ENCODE data around the gene HAUS3.
"Not testable (repeated sequence)": the region's sequence is repeated elsewhere in the genome, so short reads cannot be mapped to it uniquely, and the experiment has no call there.

HAUS3 gene

DNA sequence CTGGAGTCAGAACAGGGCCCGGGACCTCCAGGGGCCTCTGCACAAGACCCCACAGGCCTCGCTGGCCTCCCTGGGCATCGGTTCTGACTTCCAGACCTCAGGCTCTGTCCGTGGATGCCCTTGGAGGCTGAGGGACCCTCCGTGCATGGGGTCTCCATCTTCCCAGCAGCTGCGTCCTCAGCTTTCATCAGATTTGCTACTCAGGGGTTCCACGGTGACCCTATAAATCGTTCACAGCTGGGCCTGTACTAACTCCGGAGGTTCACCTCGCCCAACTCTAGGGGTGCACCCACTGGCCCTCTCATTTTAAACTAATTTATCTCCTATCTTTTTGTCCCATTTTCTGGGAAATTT is 33.1 kb upstream of the HAUS3 start:
- not testable (repeated sequence) for DNase-seq

DNA sequence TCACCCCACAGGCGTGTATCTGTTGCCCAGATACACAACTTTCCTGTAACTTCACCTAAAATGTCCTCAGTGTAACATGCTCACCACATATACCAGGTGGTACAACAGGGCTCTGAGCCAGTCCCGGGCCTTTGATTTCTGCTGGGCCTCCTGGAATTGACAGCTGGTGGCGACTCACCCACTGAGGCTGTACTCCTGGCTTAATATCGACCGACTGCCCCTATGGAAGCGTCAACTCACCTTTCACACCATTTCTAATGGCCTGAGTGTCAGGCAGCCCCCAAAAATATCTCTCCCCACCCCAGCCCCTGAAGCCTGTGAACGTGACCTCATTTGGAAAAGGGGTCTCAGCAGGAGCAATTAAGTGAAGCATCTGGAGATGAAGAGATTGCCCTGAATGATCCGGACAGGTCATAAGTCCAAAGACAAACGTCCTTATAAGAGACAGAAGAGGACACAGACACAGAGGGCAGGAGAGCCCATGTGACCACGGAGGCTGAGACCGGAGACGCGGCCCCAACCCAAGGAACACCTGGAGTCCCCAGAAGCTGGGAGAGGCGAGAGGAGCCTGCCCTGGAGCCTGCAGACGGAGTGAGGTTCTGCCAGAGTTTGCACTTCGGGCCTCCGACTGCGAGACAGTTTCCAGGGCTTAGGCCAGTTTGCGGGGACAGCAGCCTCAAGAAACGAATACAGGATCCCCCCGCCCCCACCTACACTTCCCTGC is 32.6 kb upstream of the HAUS3 start:
- no peak for DNase-seq

GRCh38 chr4:2273657-2274319 is 31.9 kb upstream of the HAUS3 start:
- DNase-seq = no peak

DNA sequence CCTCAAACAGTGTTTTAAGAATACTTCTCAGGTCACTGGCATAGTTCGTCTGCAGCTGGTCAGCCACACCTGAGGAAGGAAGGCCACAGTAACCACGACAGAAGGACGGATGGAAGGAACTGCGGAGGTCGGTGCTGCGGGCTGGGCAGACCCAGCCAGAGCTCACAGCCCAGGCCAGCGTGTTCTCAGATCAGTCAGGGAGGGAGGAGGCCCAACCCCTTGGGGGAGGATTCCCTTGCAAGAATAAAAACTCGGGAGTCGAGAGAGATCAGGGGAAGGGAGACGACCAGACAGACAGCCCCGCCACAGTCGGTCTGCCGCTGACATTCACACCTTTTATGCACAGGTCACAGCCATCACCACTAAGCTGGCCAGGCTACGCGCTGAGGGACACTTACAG is 31.3 kb upstream of the HAUS3 start:
- no peak for DNase-seq

DNA sequence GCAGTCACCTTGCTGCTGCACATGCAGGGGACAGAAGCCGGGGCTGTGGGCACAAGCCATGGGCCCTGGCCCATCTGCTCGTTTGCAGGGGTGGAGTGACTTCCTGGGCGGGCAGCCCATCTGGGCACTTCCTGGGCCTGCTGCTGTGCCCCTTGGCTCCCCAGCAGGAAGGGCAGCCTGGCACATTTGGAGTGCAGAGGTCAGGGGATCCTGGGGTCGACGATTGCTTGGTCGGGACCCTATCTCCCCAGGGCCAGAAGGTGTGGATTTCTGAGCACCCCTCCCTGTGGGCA is 30.9 kb upstream of the HAUS3 start:
- DNase-seq = no peak

DNA sequence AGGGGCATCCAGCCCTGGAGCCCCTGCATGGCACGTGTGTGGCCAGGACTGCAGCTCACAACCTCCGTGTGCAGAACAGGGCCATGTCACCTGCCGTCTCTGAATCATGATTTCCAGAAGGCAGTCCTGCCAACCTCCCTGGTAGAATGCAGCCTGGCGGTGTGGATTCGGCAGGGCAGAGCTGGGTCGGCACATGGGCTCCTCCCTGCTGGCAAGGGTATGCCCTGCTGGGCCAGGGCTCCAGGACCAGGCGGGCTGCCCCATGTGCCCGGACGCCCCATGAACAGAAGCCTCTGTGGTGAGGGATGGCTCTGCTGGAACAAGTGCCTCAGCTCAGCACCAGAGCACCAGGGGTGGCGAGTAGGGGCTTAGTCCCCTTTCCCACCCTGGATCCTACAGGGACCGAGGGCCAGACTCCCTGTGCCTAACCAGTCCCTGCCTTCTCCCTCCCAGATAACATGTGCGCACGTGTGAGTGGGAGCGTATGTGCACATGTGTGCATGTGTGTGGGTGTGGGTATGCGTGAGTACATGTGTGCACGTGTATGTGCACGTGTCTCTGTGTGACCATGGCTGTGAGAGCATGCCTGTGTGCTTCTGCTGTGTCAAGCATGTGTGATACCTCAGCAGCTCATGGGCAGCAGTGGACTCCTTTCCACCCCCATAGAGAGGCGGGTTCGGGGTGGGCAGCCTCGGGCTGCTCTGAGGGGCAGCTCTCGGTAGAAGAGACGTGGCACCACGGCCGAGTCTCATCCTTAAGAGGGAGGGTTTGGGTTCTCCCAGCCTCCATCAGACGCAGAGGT is 30.3 kb upstream of the HAUS3 start:
- DNase-seq = no peak

- no peak for DNase-seq
Measured at GRCh38 chr4:2271279-2272025, 29.5 kb upstream of the HAUS3 start.

DNA sequence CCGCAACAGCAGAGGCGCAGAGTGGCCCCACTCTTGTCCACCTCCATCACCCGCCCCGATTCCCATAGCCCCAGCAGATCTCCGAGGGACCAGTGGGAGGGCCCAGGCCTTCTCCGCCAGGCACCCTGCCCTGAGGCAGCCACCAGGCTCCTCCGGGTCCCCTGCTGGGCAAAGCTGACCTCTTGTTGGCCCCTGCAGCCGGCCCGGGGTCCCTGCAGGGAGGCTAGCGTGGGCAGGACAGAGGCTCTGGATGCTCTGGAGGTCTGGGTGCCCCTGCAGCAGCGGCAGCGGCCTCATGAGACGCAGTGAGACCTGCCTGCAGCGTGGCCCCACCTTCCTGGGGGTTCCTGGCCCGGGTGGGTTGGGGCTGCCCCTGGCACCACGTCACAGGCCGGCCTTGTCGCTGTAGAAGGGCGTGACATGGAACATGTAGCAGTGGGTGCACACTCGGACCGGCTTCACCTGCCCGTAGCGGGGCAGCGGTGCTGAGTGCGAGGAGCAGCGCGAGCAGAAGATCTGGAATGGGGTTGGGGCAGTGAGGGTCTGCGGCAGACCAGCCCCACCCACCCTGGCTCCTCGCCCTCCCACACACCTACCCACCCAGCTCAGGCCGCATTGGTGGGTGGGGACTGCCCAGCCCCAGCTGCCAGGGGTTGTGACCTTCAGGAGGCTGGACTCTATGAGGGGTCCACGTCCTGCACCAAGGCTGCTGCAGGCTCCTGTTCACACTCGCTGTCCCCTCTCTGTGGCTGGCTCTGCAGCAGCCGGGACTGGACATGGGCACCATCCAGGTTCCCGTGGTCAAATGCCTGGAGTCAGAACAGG is 28.6 kb upstream of the HAUS3 start:
- no peak for DNase-seq

DNA sequence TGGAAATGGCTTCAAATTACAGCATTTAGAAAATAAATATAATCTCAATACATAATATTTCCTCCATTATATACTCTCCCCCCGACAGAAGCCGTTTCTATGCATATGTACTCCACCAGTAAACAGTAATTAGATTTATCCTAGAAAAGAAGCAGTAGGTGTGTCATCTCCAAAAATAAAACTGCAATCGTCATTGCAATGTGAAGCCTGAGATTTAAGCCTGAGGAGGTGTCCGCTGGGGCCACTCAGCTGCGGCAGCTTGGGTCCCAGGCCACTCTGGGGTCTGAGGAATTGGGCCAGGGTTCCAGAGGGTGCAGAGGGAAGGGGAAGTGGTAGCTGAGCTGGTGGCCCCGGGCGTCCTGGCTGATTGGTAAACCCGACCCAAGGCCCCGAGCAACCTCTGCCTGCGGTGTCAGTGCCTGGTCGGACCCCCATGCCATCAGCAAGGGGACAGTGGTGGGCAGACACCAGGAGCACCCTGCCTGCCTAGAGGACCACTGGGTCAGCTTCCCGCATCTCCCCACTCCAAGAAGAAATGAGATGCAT is 27.8 kb upstream of the HAUS3 start:
- DNase-seq = no peak

- no peak for DNase-seq
Measured at GRCh38 chr4:2269206-2269531, 27.2 kb upstream of the HAUS3 start.

DNA sequence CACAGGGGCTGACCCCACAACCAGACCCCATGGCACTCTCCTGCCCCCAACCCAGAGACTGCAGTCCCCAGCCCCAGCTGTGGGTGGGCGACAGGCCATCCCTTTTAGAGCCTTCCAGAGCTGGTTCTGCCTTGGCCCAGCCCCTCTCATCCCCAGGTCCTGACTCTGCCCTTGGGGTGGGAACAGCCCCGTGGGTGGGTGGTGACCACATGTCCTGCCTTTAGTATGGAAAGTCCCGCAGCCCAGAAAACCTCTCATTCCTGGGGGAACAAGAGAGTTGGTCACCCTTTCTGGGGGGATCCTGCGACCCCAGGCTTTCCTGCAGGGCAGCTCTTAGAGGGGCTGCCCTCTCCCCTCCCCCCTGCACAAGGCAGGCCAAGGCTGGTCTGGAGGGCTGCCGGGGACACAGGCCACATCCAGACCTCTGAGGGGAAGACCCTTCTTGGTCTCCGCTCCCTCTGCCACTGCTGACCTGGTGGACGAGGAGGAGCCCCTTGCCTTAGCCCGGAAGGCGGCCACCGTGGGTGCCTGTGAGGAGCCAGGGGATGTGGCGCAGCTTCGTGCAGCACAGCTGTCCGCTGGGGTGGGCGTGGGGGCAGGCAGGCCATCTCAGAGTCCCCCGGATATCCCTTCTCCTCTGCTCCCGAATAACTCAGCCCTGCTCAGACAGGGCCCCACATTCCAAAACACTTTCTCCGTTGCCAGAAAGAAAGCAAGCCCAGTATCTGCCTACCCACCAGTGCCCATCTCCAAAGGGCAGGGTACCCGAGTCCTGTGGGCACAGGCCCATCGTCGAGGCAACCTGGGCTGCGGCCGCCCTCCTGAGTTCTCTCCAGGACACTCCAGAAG is 26.7 kb upstream of the HAUS3 start:
- DNase-seq = no peak

DNA sequence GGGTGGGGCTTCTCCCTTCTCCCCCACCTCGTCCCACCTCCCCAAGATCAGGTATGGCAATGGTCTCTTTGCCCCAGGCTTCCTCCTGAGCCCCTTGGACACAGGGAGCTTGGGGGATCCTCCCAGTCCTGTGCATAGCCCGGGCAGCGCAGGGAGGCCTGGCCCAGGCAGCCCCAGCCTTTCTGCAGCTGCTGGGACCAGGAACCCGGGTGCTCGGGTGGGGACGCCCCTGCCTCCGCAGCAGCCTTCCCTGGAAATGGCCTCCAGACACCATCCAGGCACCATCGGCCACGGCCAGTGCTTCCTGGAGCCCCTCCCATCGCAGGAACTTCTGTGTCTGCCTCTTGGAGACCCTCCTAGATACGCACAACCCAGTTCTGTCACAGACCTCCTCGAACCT is 25.9 kb upstream of the HAUS3 start:
- no peak for DNase-seq

DNA sequence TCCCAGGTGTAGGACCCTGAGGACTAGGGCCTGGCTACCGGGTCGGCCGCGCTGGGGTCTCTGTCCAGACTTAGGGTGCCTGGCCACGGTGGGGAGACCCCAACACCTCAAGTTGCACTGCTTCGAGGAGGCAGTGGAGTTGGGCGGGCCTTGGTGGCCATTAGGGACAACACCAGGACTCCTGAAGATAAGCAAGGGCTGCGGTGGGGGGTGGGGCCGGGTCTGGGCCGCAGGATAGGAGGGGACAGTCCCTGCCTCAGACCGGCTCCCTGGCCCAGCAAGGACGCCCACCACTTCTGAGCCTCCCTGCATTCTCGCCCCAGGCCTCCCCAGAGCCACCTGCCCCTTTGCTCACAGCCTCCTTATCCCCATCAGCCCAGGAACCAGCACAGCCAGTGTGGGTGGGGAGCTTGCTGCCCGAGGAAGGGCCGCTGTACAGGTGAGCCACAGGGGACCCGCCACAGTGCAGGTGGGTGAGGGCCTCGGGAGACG is 25.4 kb upstream of the HAUS3 start:
- DNase-seq = no peak

- DNase-seq = no peak
Measured at GRCh38 chr4:2266821-2267220, 24.9 kb upstream of the HAUS3 start.

GRCh38 chr4:2266181-2266580 is 24.3 kb upstream of the HAUS3 start:
- DNase-seq = no peak

GRCh38 chr4:2265113-2266110 is 23.5 kb upstream of the HAUS3 start:
- no peak for DNase-seq

DNA sequence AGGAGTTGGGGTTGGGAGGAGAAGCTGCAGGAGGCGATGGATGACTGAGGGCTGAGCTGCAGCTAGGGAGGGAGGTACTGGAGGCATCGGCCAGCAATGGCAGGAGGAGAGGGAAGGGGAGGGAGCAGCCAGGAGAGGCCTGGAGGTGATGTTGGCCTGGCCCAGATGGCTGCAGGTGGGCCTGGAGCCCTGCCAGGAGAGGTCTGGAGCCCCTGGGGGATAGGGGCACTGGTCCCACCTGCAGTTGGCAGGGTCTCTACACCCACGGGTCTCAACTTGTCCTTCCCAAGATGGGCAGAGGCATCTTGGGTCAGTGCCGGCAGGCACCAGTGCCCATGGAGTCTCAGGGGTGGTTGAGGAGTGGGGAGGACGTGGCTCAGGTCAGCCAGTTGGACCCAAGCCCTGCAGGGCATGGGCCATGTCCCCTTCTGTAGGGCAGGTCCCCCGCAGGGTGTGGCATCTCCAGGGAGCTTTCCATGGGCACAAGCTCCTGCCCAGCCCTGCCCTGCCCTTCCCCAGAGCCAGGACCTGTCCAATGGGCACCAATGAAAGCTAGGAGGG is 22.6 kb upstream of the HAUS3 start:
- no peak for DNase-seq

- no peak for DNase-seq
Measured at GRCh38 chr4:2263926-2264321, 22.0 kb upstream of the HAUS3 start.

DNA sequence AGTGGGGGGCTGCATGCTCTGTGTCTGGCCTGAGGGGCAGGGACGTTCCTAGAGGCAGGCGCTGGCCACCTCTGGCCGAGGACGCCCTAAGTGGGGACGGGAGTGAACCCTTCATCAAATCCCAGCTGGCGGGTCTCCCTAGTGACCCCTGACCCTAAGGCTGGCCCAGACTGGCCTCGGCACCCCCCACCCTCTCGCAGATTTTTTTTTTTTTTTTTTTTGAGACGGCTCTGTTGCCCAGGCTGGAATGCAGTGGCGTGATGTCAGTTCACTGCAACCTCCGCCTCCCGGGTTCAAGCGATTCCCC is 21.0 kb upstream of the HAUS3 start:
- DNase-seq = no peak
